H9 (cell line): ENCODE data around the gene ANXA4. TPM values are rescaled to one million over a fixed set of nuclear protein-coding genes. Genes with fewer than 3 reads are reported as not detected.

Experiments used
- DNase-seq: peaks from one replicate; pipeline ENCODE4 v3.0.0-alpha.2; 2017
- H2AFZ ChIP-seq: one replicate; pipeline ENCODE4 v1.6.1; 2013; ENCODE audit warnings: mild to moderate bottlenecking, low read length, control low read depth, moderate library complexity
- H2AK5ac ChIP-seq: 2 replicates; pipeline ENCODE4 v1.6.1; 2013; ENCODE audit warnings: low read length, control low read depth, mixed read lengths; ENCODE audit not compliant: insufficient read length
- H2BK120ac ChIP-seq: one replicate; pipeline ENCODE4 v1.6.1; 2013; ENCODE audit warnings: low read depth, mild to moderate bottlenecking, low read length, control low read depth, inconsistent platforms; ENCODE audit not compliant: poor library complexity, severe bottlenecking
- H2BK12ac ChIP-seq: 2 replicates; pipeline ENCODE4 v1.6.1; 2013; ENCODE audit warnings: low read length, control low read depth, mixed read lengths, low read depth; ENCODE audit not compliant: insufficient read length
- H2BK15ac ChIP-seq: 2 replicates; pipeline ENCODE4 v1.6.1; 2013; ENCODE audit warnings: low read depth, low read length, control low read depth
- H2BK20ac ChIP-seq: one replicate; pipeline ENCODE4 v1.6.1; 2013; ENCODE audit warnings: low read depth, mild to moderate bottlenecking, low read length, control low read depth, inconsistent platforms; ENCODE audit not compliant: poor library complexity, severe bottlenecking
- H2BK5ac ChIP-seq: 2 replicates; pipeline ENCODE4 v1.6.1; 2013; ENCODE audit warnings: low read length, control low read depth, mixed read lengths; ENCODE audit not compliant: insufficient read length
- H3K14ac ChIP-seq: 2 replicates; pipeline ENCODE4 v1.6.1; 2013; ENCODE audit warnings: low read length, control low read depth; ENCODE audit not compliant: insufficient read depth
- H3K18ac ChIP-seq: 2 replicates; pipeline ENCODE4 v1.6.1; 2013; ENCODE audit warnings: low read depth, mild to moderate bottlenecking, mixed read lengths, low read length, control low read depth; ENCODE audit not compliant: insufficient read length
- H3K23ac ChIP-seq: 2 replicates; pipeline ENCODE4 v1.6.1; 2013; ENCODE audit warnings: low read length, control low read depth, mixed read lengths, low read depth; ENCODE audit not compliant: insufficient read length
- H3K23me2 ChIP-seq: 2 replicates; pipeline ENCODE4 v1.6.1; 2013; ENCODE audit warnings: low read depth, mild to moderate bottlenecking, mixed read lengths, low read length, control low read depth; ENCODE audit not compliant: insufficient read length, poor library complexity, severe bottlenecking
- H3K27ac ChIP-seq: 2 replicates; pipeline ENCODE4 v1.5.1; 2013; ENCODE audit warnings: low read length, control low read depth, mixed read lengths, low read depth; ENCODE audit not compliant: insufficient read length
- H3K27me3 ChIP-seq: 2 replicates; pipeline ENCODE4 v1.6.1; 2013; ENCODE audit warnings: low read length, control low read depth, inconsistent platforms; ENCODE audit not compliant: insufficient read depth
- H3K4ac ChIP-seq: 2 replicates; pipeline ENCODE4 v1.6.1; 2013; ENCODE audit warnings: low read depth, mild to moderate bottlenecking, control low read depth, inconsistent platforms, low read length, moderate library complexity
- H3K4me1 ChIP-seq: 2 replicates; pipeline ENCODE4 v1.6.1; 2013; ENCODE audit warnings: low read length, control low read depth, inconsistent platforms; ENCODE audit not compliant: insufficient read depth
- H3K4me2 ChIP-seq: 2 replicates; pipeline ENCODE4 v1.6.1; 2013; ENCODE audit warnings: low read length, control low read depth, mixed read lengths; ENCODE audit not compliant: insufficient read length, insufficient read depth
- H3K56ac ChIP-seq: 2 replicates; pipeline ENCODE4 v1.6.1; 2013; ENCODE audit warnings: low read depth, mild to moderate bottlenecking, mixed read lengths, low read length, control low read depth; ENCODE audit not compliant: insufficient read length
- H3K79me1 ChIP-seq: 2 replicates; pipeline ENCODE4 v1.6.1; 2013; ENCODE audit warnings: low read depth, mild to moderate bottlenecking, moderate library complexity, low read length, control low read depth, inconsistent platforms; ENCODE audit not compliant: insufficient read depth, poor library complexity, severe bottlenecking
- H3K79me2 ChIP-seq: 2 replicates; pipeline ENCODE4 v1.6.1; 2013; ENCODE audit warnings: low read length, control low read depth, inconsistent platforms; ENCODE audit not compliant: insufficient read depth
- H3K9ac ChIP-seq: 2 replicates; pipeline ENCODE4 v1.6.1; 2013; ENCODE audit warnings: low read length, control low read depth, mixed read lengths; ENCODE audit not compliant: insufficient read length; ENCODE audit errors: extremely low read depth
- H3K9me3 ChIP-seq: one replicate; pipeline ENCODE4 v1.6.1; 2013; ENCODE audit warnings: low read depth, low read length, inconsistent platforms; ENCODE audit not compliant: control insufficient read depth
- H3T11ph ChIP-seq: one replicate; pipeline ENCODE4 v1.6.1; 2013; ENCODE audit warnings: mild to moderate bottlenecking, low read length, control low read depth, inconsistent platforms
- H4K20me1 ChIP-seq: one replicate; pipeline ENCODE4 v1.6.1; 2013; ENCODE audit not compliant: control insufficient read depth, insufficient read length, insufficient read depth
- H4K5ac ChIP-seq: 2 replicates; pipeline ENCODE4 v1.6.1; 2013; ENCODE audit warnings: low read depth, mild to moderate bottlenecking, mixed read lengths, low read length, control low read depth; ENCODE audit not compliant: insufficient read length
- H4K8ac ChIP-seq: replicated peaks from 2 replicates; pipeline ENCODE4 v1.6.1; 2013; ENCODE audit warnings: low read length, control low read depth, mixed read lengths, low read depth; ENCODE audit not compliant: insufficient read length
- H4K91ac ChIP-seq: 2 replicates; pipeline ENCODE4 v1.6.1; 2013; ENCODE audit warnings: low read depth, mild to moderate bottlenecking, moderate library complexity, mixed read lengths, low read length, control low read depth; ENCODE audit not compliant: insufficient read length
- H3K27ac Mint-ChIP-seq, 3 experiments: 2 replicates in 2 of 3; 3 replicates in 1 of 3; pipeline ENCODE4 v1.8.0; 2020 to 2021; ENCODE audit warnings: mixed read lengths in 3 of 3, mild to moderate bottlenecking in 1 of 3, moderate library complexity in 1 of 3
- H3K27me3 Mint-ChIP-seq: 2 replicates; pipeline ENCODE4 v1.8.0; 2021; ENCODE audit warnings: low read depth, mild to moderate bottlenecking, moderate library complexity, mixed read lengths
- H3K36me3 Mint-ChIP-seq, 3 experiments: 2 replicates in 2 of 3; 3 replicates in 1 of 3; pipeline ENCODE4 v1.8.0; 2020 to 2021; ENCODE audit warnings: low read depth in 3 of 3, mixed read lengths in 3 of 3; ENCODE audit not compliant: insufficient read depth in 1 of 3
- H3K4me1 Mint-ChIP-seq, 2 experiments: 2 replicates each; pipeline ENCODE4 v1.8.0; 2020; ENCODE audit warnings: mixed read lengths in 2 of 2
- H3K4me3 Mint-ChIP-seq, 2 experiments: 2 replicates in 1 of 2; 3 replicates in 1 of 2; pipeline ENCODE4 v1.8.0; 2020 to 2021; ENCODE audit warnings: mild to moderate bottlenecking in 2 of 2, mixed read lengths in 2 of 2, moderate library complexity in 1 of 2
- H3K9me3 Mint-ChIP-seq, 2 experiments: 2 replicates in 1 of 2; 3 replicates in 1 of 2; pipeline ENCODE4 v1.8.0; 2020; ENCODE audit warnings: mild to moderate bottlenecking in 2 of 2, mixed read lengths in 2 of 2, moderate library complexity in 1 of 2
- CTCF ChIP-seq: fragments of 200-600 bp; sonication (generic); conservative IDR thresholded peaks from 3 replicates; pipeline ENCODE4 v1.8.0; 2021; ENCODE audit warnings: antibody characterized with exemption, mild to moderate bottlenecking
- WGBS: extraction: QIAGEN DNeasy Blood & Tissue Kit; methylation state at CpG from one replicate; pipeline ENCODE4 v1.1.7; 2013; ENCODE audit warnings: missing lambda C conversion rate, low lambda C conversion rate, mixed read lengths; ENCODE audit not compliant: insufficient read length; ENCODE audit errors: extremely low coverage; 5-methylcytosine and 5-hydroxymethylcytosine counted together
- total RNA-seq: library from RNA; stranded (reverse); gene quantifications from 2 replicates; pipeline ENCODE4 v1.2.1, GENCODE V29; 2021

The ANXA4 gene
- total RNA-seq, 1 experiment from 2014 or later: 14.4 TPM

GRCh38 chr2:69816923-69817542 lies 75.1 kb downstream of the ANXA4 start:
- no peak overlapping the region for H4K5ac ChIP-seq
- H3K36me3 Mint-ChIP-seq: peaks cover 0 to 4% (median 2%) of the 10 kb centered on the region in 3 experiments; a peak in 3 of 7 replicates
- no peak overlapping the region for H3K14ac ChIP-seq
- peaks cover 12 to 14% of the 10 kb centered on the region in 2 experiments for H3K4me1 Mint-ChIP-seq
- no peak overlapping the region for H2AFZ ChIP-seq
- no peak overlapping the region; a peak in 1 of 7 replicates for H3K27ac Mint-ChIP-seq
- no peak overlapping the region for H4K91ac ChIP-seq
- H3K79me2 ChIP-seq: no peaks in the 10 kb centered on the region
- no peak overlapping the region for H2BK5ac ChIP-seq
- H3K18ac ChIP-seq: no peak overlapping the region
- H3K4me2 ChIP-seq: no peak overlapping the region
- no peak overlapping the region for H3K27ac ChIP-seq
- no peaks in the 10 kb centered on the region for H3K27me3 ChIP-seq
- DNase-seq: peak; percentile 73
- WGBS: no CpG with 5 or more reads among the region's 3 CpGs
- H3K9ac ChIP-seq: no peak overlapping the region
- no peaks in the 10 kb centered on the region for H3K23me2 ChIP-seq
- no peak overlapping the region for H2BK120ac ChIP-seq
- H3K9me3 ChIP-seq: no peaks in the 10 kb centered on the region
- H4K8ac ChIP-seq: no peak overlapping the region
- H3K4me1 ChIP-seq: no peaks in the 10 kb centered on the region
- no peak overlapping the region for H3K23ac ChIP-seq
- H3K56ac ChIP-seq: no peak overlapping the region
- no peak overlapping the region for H2AK5ac ChIP-seq
- no peak overlapping the region for H3T11ph ChIP-seq
- no peak overlapping the region for H3K4ac ChIP-seq
- no peak overlapping the region for H3K4me3 Mint-ChIP-seq
- no peaks in the 10 kb centered on the region for H3K9me3 Mint-ChIP-seq
- H2BK12ac ChIP-seq: no peak overlapping the region
- TF ChIP-seq CTCF: peak; percentile 93
- no peaks in the 10 kb centered on the region for H3K27me3 Mint-ChIP-seq
- no peak overlapping the region for H2BK15ac ChIP-seq
- H3K79me1 ChIP-seq: no peaks in the 10 kb centered on the region
- no peak overlapping the region for H2BK20ac ChIP-seq
- H4K20me1 ChIP-seq: no peaks in the 10 kb centered on the region
